Measurements from ENCODE around the gene MTM1.

Gene MTM1

DNA sequence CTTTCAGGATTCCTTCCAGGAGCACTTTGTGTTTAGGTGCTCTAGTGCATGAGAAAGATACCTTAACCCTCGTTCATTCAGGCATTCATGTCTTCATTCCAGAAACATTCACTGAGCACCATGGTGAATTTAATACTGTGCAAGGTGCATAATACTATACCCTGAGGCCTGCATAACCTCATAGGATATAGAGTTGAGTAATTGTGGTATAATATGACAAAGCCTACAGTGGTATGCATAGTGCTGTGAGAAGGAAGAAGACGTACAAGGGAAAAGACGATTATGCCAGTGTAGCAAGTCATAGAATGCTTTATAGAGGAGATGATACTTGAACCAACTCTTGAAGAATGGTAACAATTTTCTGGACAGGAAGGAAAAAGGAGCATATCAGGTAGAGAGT lies 34.3 kb downstream of the MTM1 start:
- DNase-seq (ENCODE audit: low spot score) = no peak

DNA sequence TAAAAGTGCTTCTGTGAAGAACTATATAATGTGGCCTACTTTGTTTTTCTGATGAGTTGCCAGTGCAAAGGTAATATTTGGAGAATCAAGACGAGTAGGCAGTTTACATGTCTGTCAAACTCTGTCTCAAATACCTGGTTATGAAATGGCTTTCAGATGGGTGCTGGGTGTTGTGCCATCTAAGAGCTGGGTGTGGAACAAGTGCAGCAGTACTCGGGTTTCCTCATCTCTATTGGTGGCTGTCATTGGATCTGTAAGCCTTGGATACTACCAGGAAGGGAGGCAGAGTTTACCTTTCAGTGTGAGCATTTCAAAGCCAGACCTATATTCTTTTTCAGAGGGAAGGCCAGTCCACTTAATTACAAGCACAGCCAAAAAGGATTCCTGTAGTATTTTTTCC lies 37.2 kb downstream of the MTM1 start:
- no peak for DNase-seq (ENCODE audit: low spot score)

GRCh38 chrX:150607201-150607600 lies 38.8 kb downstream of the MTM1 start:
- DNase-seq (ENCODE audit: low spot score) = no peak

DNA sequence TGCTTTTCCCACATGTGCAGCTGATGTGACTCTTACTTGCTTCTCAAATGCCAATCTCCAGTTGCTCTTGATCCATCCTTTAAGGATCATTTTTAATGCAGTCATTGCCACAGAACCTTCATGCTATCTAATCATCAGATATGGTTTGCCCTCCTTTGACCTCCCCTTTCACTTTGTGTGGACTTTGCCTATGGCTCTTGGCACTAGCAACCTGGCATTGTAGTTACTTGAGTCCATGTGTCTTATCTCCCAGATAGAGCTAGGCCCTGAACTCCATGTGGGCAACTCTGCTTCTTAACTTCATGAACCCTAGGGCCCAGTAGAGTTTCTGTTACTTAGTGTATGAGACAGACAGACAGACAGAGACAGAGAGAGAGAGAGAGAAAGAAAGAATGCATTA lies 41.6 kb downstream of the MTM1 start:
- DNase-seq (ENCODE audit: low spot score) = no peak

GRCh38 chrX:150610446-150610845 lies 42.0 kb downstream of the MTM1 start:
- DNase-seq (ENCODE audit: low spot score) = no peak

GRCh38 chrX:150615356-150615755 lies 46.9 kb downstream of the MTM1 start:
- DNase-seq (ENCODE audit: low spot score) = no peak

GRCh38 chrX:150616179-150616862 lies 47.9 kb downstream of the MTM1 start:
- no peak for DNase-seq (ENCODE audit: low spot score)

DNA sequence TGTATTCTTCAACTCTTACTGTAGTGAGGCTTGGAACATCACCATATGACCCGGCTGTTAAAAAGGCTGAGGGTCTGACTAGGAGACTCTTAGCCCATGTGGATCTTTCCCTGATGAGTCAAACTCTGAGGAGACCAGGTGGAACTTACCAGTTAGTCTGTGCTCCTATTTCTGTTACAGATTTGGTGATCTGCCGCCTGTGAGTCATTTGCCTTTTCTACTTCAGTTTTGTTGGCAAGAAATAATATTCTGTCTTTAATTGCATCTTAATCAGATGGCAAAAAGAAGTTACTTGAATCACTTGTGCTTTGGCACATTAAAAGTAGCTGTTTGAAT lies 48.4 kb downstream of the MTM1 start:
- peak; percentile 1 for DNase-seq (ENCODE audit: low spot score)

DNA sequence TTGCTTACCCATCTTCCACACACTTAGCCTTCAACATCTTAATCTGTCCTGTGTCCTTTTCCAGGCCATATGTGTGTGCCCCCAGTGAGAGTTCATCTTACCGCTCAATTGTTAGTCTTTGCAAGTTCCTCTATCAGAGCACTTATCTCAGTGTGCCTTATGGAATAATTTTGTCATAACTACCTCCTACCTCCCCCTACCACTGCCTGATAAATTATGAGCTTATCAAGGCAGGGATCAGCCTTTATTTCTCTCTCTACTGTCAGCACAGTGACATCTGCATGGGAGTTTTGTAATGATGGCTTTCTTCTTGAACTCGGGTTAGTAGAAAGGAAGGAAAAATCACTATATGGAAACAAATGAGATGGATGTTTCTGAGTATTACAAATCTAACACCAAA lies 53.2 kb downstream of the MTM1 start:
- DNase-seq (ENCODE audit: low spot score) = no peak

- no peak for DNase-seq (ENCODE audit: low spot score)
Measured at GRCh38 chrX:150623583-150623982, 55.2 kb downstream of the MTM1 start.

- DNase-seq (ENCODE audit: low spot score) = no peak
Measured at GRCh38 chrX:150625097-150625496, 56.7 kb downstream of the MTM1 start.

DNA sequence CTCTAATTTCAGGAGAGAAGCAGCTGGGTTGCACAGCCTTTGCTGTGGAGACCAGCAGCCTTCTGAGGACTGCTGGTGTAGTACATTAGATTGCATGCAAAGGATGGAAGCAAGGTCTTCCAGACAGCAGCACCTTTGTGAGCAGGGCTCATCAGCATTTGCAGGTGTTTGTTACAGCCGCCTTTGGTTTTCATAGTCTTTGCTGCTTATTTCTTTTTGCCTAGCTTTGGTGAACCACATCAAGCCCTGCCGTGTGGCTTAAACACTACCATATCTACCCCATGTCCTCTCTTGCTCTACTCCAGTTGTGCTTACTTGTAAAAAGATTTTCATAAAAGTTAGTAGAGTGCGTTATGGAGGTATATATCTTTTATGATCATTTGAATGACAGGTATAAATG lies 57.5 kb downstream of the MTM1 start:
- no peak for DNase-seq (ENCODE audit: low spot score)

DNA sequence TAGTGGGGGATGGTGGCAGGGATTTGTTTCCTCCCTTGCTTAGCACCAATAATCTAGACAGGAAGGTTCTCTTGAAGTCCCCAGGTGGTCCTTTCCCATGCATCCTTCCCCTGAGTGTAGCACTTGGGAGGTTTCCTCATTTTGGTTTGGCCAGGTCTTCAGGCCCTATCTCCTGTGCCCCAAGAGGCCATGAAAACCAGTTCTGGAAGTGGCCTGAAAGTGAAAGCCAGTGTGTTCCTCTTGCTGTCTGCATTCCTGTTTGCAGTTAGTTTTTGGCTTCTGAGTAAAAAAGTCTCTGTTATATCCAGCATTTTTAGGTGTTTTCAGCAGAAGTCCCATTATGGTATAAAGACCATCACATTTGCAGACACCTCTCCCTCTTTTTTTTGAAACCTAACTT lies 59.5 kb downstream of the MTM1 start:
- no peak for DNase-seq (ENCODE audit: low spot score)

DNA sequence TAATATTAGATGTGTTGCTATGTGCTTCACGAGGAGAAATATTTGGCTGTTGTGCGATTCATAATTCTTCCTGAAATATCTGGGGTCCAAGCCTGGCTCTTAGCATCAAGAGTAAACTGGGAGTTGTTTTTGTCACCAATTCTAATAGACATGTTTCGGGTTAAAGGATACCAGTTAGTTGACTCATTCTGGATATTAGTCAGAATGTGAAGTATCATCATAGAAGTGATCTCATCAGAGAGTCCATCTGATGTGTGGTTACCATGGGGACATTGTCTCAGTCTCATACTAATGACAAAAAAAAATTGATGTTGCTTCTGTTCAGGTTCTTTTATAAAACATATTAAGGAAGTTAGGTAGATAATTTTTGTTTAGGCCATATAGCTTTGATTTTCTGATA lies 67.5 kb downstream of the MTM1 start:
- peak; percentile 57 for DNase-seq (ENCODE audit: low spot score)

DNA sequence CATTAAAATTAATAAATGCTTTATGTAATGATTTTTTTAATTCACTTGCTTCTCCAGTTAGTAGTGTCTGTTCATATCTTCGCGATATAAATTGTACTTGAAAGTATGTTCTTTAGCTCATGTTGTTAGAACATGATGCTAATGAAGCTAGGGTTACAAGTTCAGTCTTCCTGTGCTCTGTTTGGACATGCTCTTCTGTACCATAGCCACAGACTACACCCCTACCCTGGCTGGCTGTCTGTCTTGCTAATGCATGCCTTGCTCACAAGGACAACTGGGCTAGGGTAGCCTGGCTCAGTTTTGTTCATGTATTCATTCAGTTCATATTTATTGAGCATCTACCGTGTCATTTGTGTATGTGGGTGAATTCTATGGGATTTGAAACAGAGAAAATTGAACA lies 74.0 kb downstream of the MTM1 start:
- DNase-seq (ENCODE audit: low spot score) = no peak

DNA sequence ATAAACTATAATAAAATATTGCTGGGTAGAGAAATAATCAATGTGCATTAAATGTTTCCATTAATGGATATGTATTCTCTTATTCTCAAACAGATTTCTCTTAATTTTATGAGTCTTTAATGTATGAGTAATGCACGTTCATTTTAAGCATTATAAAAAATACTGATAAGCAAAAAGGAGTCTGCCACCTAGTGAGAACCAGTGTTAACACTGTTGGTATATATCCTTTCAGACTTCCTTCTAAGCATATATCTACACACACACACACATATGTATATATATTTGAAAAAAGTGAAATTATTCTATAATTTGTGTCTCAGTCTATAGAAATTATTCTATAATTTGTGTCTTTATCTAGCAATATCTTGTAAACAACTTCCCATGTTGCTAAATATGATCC lies 74.8 kb downstream of the MTM1 start:
- no peak for DNase-seq (ENCODE audit: low spot score)

- DNase-seq (ENCODE audit: low spot score) = no peak
Measured at GRCh38 chrX:150643958-150644357, 75.5 kb downstream of the MTM1 start.

DNA sequence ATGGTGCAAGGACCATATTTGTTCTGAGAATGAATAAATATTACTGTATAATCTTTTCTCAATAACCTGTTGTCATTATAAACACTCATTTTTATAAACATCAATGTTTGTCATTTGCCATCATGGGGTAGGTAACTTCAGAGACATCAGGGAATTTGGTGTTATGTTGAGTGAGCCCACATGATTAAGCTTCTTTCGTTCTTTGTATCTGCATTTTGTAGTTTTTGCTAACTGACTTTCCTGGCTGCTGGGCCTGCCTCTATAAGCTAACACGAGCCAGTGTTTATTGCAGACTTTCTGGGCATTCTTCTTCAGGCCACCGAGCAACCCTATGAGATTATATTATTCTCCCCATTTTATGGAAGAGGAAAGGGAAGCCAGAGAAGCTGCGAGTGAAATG lies 76.0 kb downstream of the MTM1 start:
- no peak for DNase-seq (ENCODE audit: low spot score)

GRCh38 chrX:150647331-150647730 lies 78.9 kb downstream of the MTM1 start:
- no peak for DNase-seq (ENCODE audit: low spot score)

DNA sequence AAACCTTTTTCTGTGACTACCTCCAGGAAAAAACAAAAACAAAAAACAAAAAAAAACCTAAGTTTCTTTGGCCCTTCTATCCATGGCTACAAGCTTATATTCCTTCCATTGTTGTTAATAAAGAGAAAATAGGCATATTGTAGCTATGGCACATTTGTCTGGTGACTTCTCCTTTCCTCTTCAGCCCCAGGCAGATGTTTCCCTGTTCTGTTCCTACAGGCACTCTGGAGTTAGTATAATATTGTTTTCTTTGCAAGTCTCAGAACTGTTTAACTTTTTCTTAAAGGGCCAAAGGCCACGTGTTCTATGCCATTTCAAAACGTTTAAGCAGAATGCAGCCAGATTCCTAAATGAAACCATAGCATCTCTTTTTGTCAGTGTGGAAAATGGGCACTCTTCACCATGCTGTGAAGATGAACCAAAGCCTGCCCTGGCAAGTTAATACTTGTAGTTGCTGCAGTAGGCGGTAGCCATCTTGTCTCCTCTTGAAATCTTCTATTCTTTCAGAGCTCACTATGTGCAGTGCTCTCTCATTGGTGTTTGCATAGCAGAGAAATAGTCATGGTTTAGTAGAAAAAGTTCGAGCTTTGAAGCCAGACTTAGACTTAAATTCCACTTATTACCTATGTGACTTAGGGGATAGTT lies 80.0 kb downstream of the MTM1 start:
- DNase-seq (ENCODE audit: low spot score) = no peak

DNA sequence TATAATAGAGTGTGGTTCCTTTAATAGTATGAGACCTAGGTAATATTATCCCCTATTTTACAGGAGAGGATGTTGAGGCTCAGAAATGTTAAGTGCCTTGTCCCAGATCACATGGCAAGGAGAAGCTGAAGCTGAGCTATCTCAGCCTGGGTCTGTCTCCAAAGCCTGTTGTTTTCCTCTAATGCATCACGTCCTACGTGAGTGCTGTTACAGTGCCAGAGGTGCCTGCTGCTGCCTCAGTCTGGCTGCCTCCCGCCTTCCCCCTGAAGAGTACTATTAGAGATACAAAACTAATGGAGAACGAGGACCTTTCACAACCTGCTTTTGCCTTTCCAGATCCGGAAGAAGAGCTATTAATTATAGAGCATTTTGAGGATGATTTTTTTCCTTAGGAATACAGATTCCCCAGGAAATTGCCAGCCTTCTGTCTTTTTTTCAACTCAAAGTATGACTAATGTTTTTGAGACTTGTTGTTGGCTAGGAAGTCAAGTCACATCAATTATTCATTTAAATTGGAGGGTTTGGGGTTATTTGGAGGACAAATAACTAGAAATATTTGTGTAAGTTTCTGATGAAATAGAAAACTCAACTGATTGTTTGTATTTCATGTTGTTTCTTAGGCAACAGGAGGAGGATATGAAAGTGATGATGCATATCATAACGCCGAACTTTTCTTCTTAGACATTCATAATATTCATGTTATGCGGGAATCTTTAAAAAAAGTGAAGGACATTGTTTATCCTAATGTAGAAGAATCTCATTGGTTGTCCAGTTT lies 80.9 kb downstream of the MTM1 start:
- peak; percentile 23 for DNase-seq (ENCODE audit: low spot score)

DNA sequence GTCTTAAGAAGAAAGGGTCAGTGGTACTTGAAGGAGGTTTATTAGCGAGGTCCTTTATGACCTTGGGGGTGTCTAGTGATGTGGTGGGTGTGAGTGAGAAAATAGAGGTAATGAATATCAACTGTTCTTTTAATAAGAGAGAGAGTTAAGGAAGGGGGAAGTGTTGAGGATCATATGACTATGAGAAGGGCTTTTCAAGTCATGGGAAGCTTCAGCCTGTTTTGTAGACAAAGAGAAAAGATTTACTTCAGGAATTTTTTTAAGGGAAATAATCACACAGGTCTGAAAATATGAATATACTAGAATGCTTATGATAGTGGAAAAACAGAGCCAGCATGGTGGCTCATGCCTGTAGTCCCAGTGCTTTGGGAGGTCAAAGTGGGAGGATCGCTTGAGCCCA lies 83.5 kb downstream of the MTM1 start:
- no peak for DNase-seq (ENCODE audit: low spot score)

DNA sequence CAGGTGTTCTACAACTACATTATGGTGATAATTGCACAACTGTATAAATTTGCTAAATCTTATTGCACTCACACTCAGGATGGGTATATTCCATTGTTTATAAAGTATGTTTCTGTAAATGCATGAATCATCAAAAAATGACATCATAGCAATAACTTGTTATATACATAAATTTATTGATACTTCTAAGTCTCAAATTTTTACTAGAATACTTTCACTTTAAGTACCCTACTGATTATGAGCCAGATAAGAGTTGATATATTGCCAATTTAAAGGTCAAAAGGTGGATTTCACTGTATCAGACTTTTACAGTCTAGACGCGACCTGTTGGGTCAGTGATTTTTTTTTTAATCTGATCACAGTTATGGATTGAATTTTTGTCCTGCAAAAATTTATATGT lies 87.4 kb downstream of the MTM1 start:
- DNase-seq (ENCODE audit: low spot score) = no peak

- DNase-seq (ENCODE audit: low spot score) = no peak
Measured at GRCh38 chrX:150663073-150663472, 94.7 kb downstream of the MTM1 start.

Data from GM03348 (cell line).